COR-L47 (cell line): Measurements from ENCODE around the gene SOCS2.
A peak's percentile ranks its signal among the peaks of the same experiment; 100 is the strongest.

ENCODE experiments used
- DNase-seq: peaks from one replicate; lab custom pipeline; 2025; lab: John Stamatoyannopoulos, UW

SOCS2 gene

GRCh38 chr12:93567174-93567573, 5.3 kb upstream of the SOCS2 start:
- DNase-seq: no peak

DNA sequence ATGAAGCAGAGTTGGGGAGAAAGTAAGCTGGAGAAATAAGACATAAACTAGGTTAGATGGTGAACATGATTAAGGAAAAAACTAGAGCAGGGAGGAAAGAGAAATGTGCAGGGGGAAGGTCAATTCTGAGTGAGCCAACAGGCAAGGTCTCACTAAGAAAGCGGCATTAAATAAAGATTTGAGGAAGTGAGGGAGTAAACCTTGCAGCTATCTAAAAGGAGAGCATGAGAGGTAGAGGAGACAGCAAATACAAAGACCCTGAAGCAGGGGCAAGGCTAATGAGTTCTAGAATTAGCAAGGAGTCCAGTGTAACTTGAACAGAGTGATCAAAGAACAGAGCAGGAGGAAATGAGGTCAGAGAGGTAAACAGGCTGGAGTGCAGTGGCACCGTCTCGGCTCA, 4.4 kb upstream of the SOCS2 start:
- DNase-seq: no peak

- no peak for DNase-seq
Measured at GRCh38 chr12:93569301-93569655, 3.2 kb upstream of the SOCS2 start.

DNA sequence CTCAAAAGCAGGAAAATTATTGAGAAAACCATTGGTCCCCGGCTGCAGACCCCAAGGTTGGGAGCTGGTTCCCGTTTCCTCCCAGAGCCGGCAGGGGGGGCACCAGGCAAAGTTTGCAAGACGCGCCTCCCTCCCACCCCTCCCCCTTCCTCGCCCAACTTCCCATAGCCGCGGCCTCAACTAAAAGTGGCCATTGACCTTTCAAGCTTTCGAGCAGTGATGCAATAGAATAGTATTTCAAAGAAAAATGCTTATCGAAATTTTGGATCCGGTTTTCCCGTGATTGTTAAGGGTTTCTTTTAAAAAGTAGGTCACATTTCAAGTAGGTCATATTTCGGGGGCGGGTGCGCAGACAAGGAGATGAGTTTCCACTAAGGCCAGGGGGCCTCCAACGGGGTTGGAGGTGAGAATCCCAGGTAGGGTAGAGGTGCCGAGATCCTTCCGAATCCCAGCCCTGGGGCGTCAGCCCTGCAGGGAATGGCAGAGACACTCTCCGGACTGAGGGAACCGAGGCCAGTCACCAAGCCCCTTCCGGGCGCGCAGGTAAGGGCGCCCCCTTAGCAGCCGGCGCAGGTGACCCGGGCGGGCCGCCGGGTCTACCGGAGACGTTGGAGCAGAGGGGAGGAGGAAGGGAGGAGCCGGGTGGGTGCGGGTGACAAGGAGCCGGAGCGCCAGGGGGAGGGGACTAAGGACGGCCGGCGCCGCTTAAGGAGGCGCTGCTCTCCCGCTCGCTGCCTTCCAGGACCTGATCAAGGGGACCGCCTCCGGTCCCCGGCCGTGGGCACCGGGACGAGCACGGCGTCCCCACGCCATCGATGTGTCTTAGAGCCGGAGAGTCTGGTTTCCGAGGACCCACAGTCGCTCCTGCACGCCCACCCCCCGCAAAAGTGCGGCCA, 2.6 kb upstream of the SOCS2 start:
- peak; percentile 68 for DNase-seq

GRCh38 chr12:93570552-93571364, 1.7 kb upstream of the SOCS2 start:
- DNase-seq: peak; percentile 87

DNA sequence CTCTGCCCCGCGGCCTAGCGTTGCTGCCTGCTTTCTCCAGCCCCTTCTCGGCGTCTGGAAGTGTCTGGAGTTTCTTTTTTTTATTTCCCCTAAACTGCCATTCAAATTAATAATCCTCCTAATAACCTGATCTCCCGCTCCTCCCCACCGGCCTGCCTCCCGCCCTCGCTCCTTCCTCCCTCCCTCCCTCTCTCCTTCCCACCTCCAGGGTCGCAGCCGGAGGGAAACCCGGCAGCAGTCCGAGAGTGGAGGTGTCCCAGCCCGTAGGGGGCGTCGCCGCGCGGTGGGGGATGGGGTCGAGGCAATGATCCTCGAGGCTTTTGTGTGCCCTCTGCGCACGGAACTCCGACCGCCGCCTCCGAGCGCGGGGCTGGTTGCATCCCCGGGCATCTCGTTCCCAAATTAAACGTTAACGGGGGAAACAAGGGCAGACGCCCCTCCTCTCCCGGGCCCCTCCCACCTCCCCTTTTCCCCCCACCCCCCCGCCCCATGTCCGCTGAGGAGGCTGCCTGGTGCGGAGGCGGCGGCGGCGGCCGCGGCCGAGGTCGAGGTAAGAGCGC, 1.0 kb upstream of the SOCS2 start:
- peak; percentile 47 for DNase-seq

- peak; percentile 1 for DNase-seq
Measured at GRCh38 chr12:93572712-93573551, 457 bp downstream of the SOCS2 start.

GRCh38 chr12:93573552-93574223, 1.2 kb downstream of the SOCS2 start:
- DNase-seq: no peak

GRCh38 chr12:93577222-93577621, 4.7 kb downstream of the SOCS2 start:
- DNase-seq: no peak

- no peak for DNase-seq
Measured at GRCh38 chr12:93578221-93578620, 5.7 kb downstream of the SOCS2 start.

- DNase-seq: no peak
Measured at GRCh38 chr12:93580682-93581081, 8.2 kb downstream of the SOCS2 start.

DNA sequence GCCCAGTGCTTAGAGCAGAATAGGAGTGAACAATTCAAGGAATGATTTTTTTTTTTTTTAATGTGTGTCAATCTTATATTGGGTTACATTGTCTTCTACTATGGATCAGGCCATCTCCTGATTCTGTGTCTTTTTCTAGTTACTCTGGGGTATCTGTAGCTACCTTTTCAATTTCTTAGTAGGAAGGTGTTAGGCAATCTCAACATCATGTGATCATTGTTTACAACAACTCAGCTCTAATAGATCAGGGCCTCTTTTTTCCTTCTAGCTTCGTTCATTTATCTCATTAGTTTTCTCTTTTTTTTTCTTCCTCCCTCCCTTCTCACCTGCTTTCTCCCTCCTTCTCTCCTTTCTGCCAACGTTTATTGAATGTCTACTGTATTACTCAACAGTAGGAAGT, 8.9 kb downstream of the SOCS2 start:
- DNase-seq: no peak

DNA sequence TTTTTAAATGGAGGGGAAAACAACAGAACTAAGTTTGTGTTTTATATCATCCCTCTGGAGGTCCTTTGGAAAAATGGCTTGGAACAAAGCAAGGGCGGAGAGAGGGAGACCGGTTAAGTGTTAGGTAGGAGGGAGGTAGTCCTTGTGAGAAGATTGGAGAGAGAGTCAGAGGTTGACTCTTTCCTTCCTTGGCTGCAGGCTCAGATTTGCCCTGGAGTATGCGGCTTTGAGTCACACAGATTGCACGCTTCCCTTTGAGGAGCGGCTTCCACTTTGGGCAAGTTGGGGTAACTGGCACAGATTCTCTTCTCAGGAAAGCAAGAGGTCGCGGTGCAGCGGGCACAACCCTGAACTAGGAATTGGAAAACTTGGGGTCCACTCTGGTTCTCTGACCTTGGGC, 9.9 kb downstream of the SOCS2 start:
- no peak for DNase-seq

GRCh38 chr12:93583627-93584392, 11.3 kb downstream of the SOCS2 start:
- no peak for DNase-seq

GRCh38 chr12:93585247-93585646, 12.8 kb downstream of the SOCS2 start:
- DNase-seq: no peak

GRCh38 chr12:93587611-93588010, 15.1 kb downstream of the SOCS2 start:
- DNase-seq: no peak

- no peak for DNase-seq
Measured at GRCh38 chr12:93589081-93589480, 16.6 kb downstream of the SOCS2 start.

GRCh38 chr12:93591137-93591868, 18.8 kb downstream of the SOCS2 start:
- DNase-seq: peak; percentile 25

GRCh38 chr12:93592641-93593406, 20.3 kb downstream of the SOCS2 start:
- no peak for DNase-seq
